HL-60 (cell line): Measurements from ENCODE around the gene ZCCHC3.

Experiments used
- GABPA ChIP-seq: IDR thresholded peaks from 2 replicates; pipeline ENCODE4 v1.6.1; 2012; ENCODE audit warnings: low read depth
- POLR2AphosphoS5 ChIP-seq: IDR thresholded peaks from 2 replicates; pipeline ENCODE4 v1.6.1; 2012; ENCODE audit warnings: low read depth
- SPI1 ChIP-seq: IDR thresholded peaks from 2 replicates; pipeline ENCODE4 v1.6.1; 2012; ENCODE audit warnings: low read depth, mild to moderate bottlenecking, borderline replicate concordance
- TF ChIP-seq, protein P1 (sequence below): IDR thresholded peaks from one replicate; pipeline ENCODE4 v1.5.1; 2011; ENCODE audit warnings: low read length, control low read depth, inconsistent platforms; ENCODE audit not compliant: insufficient read depth
- TF ChIP-seq, protein P2 (sequence below): IDR thresholded peaks from 2 replicates; pipeline ENCODE4 v1.6.1; 2012; ENCODE audit warnings: low read depth; ENCODE audit not compliant: insufficient replicate concordance

DNA sequence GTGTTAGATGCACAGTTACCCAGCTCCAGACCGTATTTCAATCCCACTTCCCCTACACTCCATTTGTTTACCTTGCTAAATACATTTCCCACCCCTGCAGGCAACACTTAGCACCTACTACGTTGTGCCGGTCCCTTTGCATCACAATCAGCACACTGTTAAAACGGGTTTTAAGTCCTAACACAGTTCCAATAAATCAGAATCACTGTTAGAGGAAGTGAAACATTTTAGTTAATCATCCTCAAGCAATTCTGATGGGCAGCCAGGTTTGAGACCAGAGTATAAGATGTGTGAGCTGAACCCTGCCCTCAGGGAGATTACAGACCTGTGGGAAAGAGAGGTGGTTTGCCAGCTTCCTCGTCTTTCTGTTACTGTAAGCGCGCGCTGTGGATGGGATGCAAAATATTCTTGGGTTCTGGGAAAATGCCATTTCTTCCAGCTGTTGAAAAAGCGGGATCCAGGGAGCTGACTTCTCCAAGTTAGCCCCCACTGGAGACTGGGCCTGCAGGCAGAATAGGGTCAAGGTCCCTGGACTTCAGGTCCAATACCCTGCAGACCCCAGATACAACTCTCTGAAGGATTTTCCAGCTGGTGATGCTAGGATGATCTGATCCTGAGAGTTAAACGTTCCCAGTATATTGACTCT lies 3.1 kb downstream of the ZCCHC3 start:
- TF ChIP-seq POLR2AphosphoS5 (no peak), SPI1 (peak; percentile 32; the same call in 1 of the 2 replicates), GABPA (no peak)
- TF ChIP-seq, protein P1, sequence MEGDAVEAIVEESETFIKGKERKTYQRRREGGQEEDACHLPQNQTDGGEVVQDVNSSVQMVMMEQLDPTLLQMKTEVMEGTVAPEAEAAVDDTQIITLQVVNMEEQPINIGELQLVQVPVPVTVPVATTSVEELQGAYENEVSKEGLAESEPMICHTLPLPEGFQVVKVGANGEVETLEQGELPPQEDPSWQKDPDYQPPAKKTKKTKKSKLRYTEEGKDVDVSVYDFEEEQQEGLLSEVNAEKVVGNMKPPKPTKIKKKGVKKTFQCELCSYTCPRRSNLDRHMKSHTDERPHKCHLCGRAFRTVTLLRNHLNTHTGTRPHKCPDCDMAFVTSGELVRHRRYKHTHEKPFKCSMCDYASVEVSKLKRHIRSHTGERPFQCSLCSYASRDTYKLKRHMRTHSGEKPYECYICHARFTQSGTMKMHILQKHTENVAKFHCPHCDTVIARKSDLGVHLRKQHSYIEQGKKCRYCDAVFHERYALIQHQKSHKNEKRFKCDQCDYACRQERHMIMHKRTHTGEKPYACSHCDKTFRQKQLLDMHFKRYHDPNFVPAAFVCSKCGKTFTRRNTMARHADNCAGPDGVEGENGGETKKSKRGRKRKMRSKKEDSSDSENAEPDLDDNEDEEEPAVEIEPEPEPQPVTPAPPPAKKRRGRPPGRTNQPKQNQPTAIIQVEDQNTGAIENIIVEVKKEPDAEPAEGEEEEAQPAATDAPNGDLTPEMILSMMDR = no peak
- TF ChIP-seq, protein P2, sequence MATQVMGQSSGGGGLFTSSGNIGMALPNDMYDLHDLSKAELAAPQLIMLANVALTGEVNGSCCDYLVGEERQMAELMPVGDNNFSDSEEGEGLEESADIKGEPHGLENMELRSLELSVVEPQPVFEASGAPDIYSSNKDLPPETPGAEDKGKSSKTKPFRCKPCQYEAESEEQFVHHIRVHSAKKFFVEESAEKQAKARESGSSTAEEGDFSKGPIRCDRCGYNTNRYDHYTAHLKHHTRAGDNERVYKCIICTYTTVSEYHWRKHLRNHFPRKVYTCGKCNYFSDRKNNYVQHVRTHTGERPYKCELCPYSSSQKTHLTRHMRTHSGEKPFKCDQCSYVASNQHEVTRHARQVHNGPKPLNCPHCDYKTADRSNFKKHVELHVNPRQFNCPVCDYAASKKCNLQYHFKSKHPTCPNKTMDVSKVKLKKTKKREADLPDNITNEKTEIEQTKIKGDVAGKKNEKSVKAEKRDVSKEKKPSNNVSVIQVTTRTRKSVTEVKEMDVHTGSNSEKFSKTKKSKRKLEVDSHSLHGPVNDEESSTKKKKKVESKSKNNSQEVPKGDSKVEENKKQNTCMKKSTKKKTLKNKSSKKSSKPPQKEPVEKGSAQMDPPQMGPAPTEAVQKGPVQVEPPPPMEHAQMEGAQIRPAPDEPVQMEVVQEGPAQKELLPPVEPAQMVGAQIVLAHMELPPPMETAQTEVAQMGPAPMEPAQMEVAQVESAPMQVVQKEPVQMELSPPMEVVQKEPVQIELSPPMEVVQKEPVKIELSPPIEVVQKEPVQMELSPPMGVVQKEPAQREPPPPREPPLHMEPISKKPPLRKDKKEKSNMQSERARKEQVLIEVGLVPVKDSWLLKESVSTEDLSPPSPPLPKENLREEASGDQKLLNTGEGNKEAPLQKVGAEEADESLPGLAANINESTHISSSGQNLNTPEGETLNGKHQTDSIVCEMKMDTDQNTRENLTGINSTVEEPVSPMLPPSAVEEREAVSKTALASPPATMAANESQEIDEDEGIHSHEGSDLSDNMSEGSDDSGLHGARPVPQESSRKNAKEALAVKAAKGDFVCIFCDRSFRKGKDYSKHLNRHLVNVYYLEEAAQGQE = no peak
